Peyer's patch (tissue), 4 donors: ENCODE measurements around the gene OPCML. TPM values are rescaled to one million over a fixed set of nuclear protein-coding genes. Genes with fewer than 3 reads are reported as not detected.

Experiments
- DNase-seq, 3 donors: peaks; one replicate each; pipeline ENCODE4 v3.0.0-alpha.2; 2017 to 2019
- H3K27ac ChIP-seq, 4 donors: fragments of 200-600 bp; sonication (generic); one replicate each; pipeline ENCODE4 v1.5.1; 2016 to 2019
- H3K27me3 ChIP-seq, 2 donors: fragments of 200-600 bp; sonication (generic); one replicate each; pipeline ENCODE4 v1.5.1; 2019
- H3K36me3 ChIP-seq, 3 donors: fragments of 200-600 bp; sonication (generic); one replicate each; pipeline ENCODE4 v1.5.1; 2016 to 2019
- H3K4me1 ChIP-seq, 4 donors: fragments of 200-600 bp; sonication (generic); one replicate each; pipeline ENCODE4 v1.5.1; 2016 to 2019
- H3K4me3 ChIP-seq, 4 donors: fragments of 200-600 bp; sonication (generic); 1 replicate in 3 of 4; 2 replicates in 1 of 4; pipeline ENCODE4 v1.5.1; 2016 to 2019; ENCODE audit warnings: mild to moderate bottlenecking in 1 of 4
- H3K9me3 ChIP-seq, 4 donors: fragments of 200-600 bp; sonication (generic); one replicate each; pipeline ENCODE4 v1.5.1; 2016 to 2019; ENCODE audit warnings: mild to moderate bottlenecking in 1 of 4
- POLR2A ChIP-seq, 2 donors: fragments of 450-650 bp; IDR thresholded peaks; one replicate each; pipeline ENCODE4 v1.5.1; 2017; ENCODE audit warnings: antibody characterized with exemption in 2 of 2, mild to moderate bottlenecking in 2 of 2, moderate library complexity in 2 of 2
- total RNA-seq, 4 donors: library from RNA; depleted of rRNA; stranded (reverse); fragments of >200 nt; gene quantifications; one replicate each; pipeline ENCODE4 v1.1.0, GENCODE V29; 2016
- TF ChIP-seq, protein P1 (sequence below), 6 experiments: fragments of 450-650 bp in 4 of 6; fragments of 200-600 bp in 2 of 6; sonication (generic) in 1 of 6; IDR thresholded peaks; one replicate each; pipeline ENCODE4 v1.5.1; 2017 to 2019; ENCODE audit warnings: antibody characterized with exemption in 6 of 6, mild to moderate bottlenecking in 3 of 6, moderate library complexity in 1 of 6

OPCML gene
- total RNA-seq, 4 donors from 2014 or later = not detected

DNA sequence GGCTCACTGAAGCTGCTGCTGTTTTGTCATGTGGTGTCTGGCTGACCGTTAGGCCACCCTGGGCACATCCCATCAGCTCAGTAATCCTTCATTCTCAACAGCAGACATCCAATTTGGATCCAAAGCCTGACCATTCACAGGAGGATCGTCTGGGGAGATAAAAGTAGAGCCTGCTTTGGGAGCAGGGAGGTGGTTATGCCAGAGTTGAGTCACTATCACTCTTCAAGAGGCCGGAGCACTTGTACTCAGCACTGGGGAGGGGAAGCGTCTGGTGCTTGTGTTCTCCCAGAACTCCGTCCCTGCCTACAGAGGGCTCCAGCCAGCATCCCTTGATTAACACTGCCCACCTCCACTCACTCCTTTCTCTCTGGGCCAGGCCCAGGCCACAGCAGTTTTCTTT lies 382.6 kb downstream of the OPCML start:
- no peaks in the 10 kb centered on the region for H3K9me3 ChIP-seq
- TF ChIP-seq, protein P1, sequence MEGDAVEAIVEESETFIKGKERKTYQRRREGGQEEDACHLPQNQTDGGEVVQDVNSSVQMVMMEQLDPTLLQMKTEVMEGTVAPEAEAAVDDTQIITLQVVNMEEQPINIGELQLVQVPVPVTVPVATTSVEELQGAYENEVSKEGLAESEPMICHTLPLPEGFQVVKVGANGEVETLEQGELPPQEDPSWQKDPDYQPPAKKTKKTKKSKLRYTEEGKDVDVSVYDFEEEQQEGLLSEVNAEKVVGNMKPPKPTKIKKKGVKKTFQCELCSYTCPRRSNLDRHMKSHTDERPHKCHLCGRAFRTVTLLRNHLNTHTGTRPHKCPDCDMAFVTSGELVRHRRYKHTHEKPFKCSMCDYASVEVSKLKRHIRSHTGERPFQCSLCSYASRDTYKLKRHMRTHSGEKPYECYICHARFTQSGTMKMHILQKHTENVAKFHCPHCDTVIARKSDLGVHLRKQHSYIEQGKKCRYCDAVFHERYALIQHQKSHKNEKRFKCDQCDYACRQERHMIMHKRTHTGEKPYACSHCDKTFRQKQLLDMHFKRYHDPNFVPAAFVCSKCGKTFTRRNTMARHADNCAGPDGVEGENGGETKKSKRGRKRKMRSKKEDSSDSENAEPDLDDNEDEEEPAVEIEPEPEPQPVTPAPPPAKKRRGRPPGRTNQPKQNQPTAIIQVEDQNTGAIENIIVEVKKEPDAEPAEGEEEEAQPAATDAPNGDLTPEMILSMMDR (IDR thresholded peaks at IDR 0.05) = no peak
- H3K27me3 ChIP-seq = no peaks in the 10 kb centered on the region
- no peaks in the 10 kb centered on the region for H3K36me3 ChIP-seq
- no peaks in the 10 kb centered on the region for H3K4me1 ChIP-seq
- H3K4me3 ChIP-seq = no peak overlapping the region
- no peak overlapping the region for H3K27ac ChIP-seq
- no peak for DNase-seq

DNA sequence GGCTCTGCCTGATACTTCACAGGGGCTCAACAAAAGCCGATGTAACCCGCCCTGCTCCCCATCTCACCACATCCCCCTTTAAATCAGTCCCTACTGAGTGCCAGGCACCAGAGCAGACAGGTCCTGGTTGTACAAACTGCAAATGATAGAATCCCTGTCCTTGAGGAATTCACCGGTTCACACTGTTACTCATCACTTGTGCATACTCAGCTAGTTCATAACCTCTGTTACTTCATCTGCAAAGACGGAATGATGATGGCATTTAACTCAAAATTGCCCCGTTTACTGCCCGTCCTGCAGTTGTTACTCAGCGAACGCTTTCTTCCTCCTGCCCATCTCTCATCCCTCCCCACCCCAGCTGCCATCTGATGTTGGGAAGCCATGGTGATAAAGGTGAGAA lies 384.7 kb downstream of the OPCML start:
- H3K4me1 ChIP-seq = no peaks in the 10 kb centered on the region
- no peaks in the 10 kb centered on the region for H3K27me3 ChIP-seq

DNA sequence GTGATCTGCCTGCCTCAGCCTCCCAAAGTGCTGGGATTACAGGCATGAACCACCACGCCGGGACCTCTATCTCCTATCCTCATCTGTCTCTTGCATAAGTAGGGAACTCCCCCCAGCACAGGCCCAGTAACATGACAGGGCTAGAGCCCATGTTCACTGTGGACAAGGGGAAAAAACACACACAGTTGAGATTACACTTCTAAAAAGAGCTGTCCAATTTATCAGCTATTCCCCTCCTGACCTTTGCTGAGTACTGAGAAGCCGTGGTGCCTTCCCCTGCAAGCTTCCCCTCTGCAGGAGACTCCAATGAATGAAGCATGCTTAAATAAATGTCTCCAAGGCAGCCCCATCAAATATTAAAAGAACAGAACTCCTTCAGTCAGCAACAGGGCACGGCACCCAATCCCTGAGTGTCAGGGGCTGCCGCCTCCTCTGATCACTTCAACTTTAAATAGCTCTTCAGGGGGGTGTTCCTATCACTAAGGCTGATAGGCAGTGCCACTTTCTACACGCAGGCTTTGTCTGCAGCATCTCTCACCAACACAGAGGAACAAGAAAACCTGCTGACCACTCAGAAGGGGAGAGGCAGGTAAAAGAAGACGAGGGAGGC lies 385.5 kb downstream of the OPCML start:
- H3K4me3 ChIP-seq = no peak overlapping the region
- TF ChIP-seq POLR2A (IDR thresholded peaks at IDR 0.05) = no peak

More for the DNA sequence above, 384.7 kb downstream of the OPCML start:
- Histone ChIP-seq H3K27ac (no peak overlapping the region), H3K9me3 (no peaks in the 10 kb centered on the region), H3K36me3 (no peaks in the 10 kb centered on the region), H3K4me3 (no peak overlapping the region)
- DNase-seq = no peak
- no peak for TF ChIP-seq POLR2A (IDR thresholded peaks at IDR 0.05)
- TF ChIP-seq, protein P1 (IDR thresholded peaks at IDR 0.05) = no peak

DNA sequence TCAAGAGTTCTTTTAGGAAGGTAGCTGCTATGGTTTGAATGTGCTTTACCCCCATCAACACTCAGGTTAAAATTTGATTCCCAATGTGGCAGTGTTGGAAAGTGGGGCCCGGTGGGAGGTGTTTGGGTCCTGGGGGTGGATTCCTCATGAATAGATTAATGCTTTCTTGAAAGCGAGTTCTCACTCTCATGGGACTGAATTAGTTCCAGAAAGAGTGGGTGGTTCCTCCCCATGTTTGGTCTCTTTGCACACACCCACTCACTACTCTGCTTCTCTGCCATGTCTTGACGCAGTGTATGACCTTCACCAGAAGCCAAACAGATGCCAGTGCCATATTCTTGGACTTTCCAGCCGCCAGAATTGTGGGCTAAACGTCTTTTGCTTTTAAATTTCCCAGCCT lies 394.4 kb downstream of the OPCML start:
- Histone ChIP-seq H3K27me3 (no peaks in the 10 kb centered on the region), H3K9me3 (no peaks in the 10 kb centered on the region)
- DNase-seq = no peak

More for the DNA sequence above, 385.5 kb downstream of the OPCML start:
- Histone ChIP-seq H3K27ac (no peak overlapping the region), H3K27me3 (no peaks in the 10 kb centered on the region), H3K36me3 (no peaks in the 10 kb centered on the region), H3K4me1 (no peaks in the 10 kb centered on the region), H3K9me3 (no peaks in the 10 kb centered on the region)
- no peak for DNase-seq

DNA sequence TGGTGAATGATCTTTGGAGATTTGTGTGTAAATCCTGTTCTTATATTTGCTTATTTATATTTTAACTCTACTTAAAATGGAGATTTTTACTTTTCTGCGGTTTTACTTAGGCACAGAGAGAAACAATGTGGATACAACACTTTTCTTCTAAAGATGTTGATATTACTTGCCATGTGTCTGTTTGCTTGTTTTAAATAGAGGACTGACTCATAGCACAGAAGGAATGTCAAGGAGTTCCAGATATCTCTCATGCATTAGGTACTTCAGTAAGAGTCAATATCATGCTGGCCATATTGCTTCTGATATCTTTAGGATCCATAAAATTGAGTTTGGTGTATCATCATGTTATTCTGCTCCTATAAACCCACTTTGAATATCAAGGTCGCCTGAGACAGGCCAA lies 395.0 kb downstream of the OPCML start:
- H3K4me3 ChIP-seq = no peak overlapping the region
- H3K27ac ChIP-seq = no peak overlapping the region
- H3K9me3 ChIP-seq = no peaks in the 10 kb centered on the region
- DNase-seq = no peak
- no peaks in the 10 kb centered on the region for H3K36me3 ChIP-seq
- H3K27me3 ChIP-seq = no peaks in the 10 kb centered on the region
- H3K4me1 ChIP-seq = peaks cover 0 to 3% (median 0%) of the 10 kb centered on the region in 4 donors
- TF ChIP-seq, protein P1 (IDR thresholded peaks at IDR 0.05) = no peak
- TF ChIP-seq POLR2A (IDR thresholded peaks at IDR 0.05) = no peak

More for the DNA sequence above, 394.4 kb downstream of the OPCML start:
- Histone ChIP-seq H3K27ac (no peak overlapping the region), H3K36me3 (no peaks in the 10 kb centered on the region), H3K4me3 (no peak overlapping the region), H3K4me1 (peaks cover 0 to 3% (median 0%) of the 10 kb centered on the region in 4 donors)
- no peak for TF ChIP-seq POLR2A (IDR thresholded peaks at IDR 0.05)
- TF ChIP-seq, protein P1 (IDR thresholded peaks at IDR 0.05) = no peak

DNA sequence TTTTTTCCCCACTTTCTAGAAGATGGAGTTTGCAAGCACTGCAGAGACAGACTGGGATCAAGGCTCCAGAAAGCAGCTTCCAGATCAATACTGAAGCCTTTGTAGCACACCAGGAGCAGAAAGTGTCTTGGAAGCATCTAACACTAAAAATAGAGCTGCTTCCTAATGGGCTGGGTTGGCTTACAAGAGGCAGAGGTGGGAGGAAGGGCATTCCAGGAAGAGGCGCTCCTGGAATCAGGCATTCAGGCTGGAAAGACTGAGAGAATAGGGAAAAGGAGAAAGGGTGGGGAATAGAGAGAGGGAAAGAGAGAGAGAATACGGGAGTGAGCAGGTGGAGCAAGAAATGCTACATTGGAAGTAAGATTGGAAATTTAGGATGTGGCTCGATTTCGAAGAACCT lies 395.9 kb downstream of the OPCML start:
- no peak for DNase-seq
- Histone ChIP-seq H3K27ac (no peak overlapping the region), H3K4me1 (peaks cover 0 to 3% (median 0%) of the 10 kb centered on the region in 4 donors), H3K4me3 (no peak overlapping the region), H3K9me3 (no peaks in the 10 kb centered on the region), H3K36me3 (no peaks in the 10 kb centered on the region), H3K27me3 (no peaks in the 10 kb centered on the region)
- TF ChIP-seq POLR2A (IDR thresholded peaks at IDR 0.05) = no peak
- TF ChIP-seq, protein P1 (IDR thresholded peaks at IDR 0.05) = no peak
